Umbilical cord (tissue), 2 donors: ENCODE results near the gene ITIH5. TPM values are rescaled to one million over a fixed set of nuclear protein-coding genes. Genes with fewer than 3 reads are reported as not detected.
A peak's percentile ranks its signal among the peaks of the same experiment; 100 is the strongest.
"Not testable (repeated sequence)": the region's sequence is repeated elsewhere in the genome, so short reads cannot be mapped to it uniquely, and the experiment has no call there.

ENCODE experiments used
- DNase-seq: peaks from one replicate; pipeline ENCODE4 v3.0.0-alpha.2; 2015; ENCODE audit warnings: low spot score
- total RNA-seq: library from RNA; depleted of rRNA; stranded (reverse); fragments of >200 nt; gene quantifications from one replicate; pipeline ENCODE4 v1.2.3, GENCODE V29; 2014; ENCODE audit warnings: low replicate concordance; ENCODE audit not compliant: insufficient read depth

Gene ITIH5
- total RNA-seq, 1 donor from 2014 or later: 72.5 TPM

DNA sequence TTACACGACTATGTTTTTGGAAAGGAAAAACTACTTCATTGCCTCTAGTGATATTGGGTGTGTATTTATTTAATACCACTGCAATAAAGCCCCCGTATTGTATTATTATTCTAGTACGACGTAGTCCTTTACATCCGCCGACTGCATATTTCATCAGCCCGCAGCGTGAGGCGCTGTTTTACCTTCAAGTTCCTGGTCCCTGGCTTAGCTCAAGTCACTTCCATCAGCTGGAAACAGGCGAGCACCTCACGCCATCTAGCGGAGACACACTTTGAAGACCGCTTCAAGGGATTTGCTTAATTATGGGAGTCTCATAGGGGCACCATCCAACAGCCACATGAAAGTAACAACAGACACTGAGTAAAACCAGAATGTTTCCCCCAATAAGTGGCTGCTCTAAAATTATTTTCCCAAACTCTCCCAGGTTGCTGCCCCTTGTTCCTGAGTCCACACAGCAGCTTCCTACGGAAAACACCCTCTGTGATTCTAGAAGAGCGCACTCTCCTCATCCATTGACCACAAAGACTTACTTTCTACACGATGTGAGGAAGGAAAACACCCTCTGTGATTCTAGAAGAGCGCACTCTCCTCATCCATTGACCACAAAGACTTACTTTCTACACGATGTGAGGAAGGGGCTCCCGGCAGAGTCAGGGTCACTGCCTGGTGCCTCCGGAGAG lies 20.6 kb upstream of the ITIH5 start:
- DNase-seq: peak; percentile 94

GRCh38 chr10:7686351-7687171 lies 19.8 kb upstream of the ITIH5 start:
- no peak for DNase-seq

DNA sequence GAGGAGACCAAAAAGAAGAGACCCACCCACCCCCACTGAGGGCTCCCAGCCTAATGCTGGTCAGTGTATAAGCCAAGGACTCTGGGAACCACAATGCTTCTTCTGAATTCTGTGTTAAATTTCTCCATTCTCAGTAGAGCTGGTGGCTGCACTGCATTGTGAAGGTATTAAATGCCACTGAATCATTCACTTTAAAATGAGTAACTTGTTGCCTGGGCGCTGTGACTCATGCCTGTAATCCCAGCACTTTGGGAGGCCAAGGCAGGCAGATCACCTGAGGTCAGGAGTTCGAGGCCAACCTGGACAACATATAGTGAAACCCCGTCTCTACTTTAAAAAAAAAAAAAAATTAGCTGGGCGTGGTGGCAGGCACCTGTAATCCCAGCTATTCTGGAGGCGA lies 13.3 kb upstream of the ITIH5 start:
- not testable (repeated sequence) for DNase-seq

DNA sequence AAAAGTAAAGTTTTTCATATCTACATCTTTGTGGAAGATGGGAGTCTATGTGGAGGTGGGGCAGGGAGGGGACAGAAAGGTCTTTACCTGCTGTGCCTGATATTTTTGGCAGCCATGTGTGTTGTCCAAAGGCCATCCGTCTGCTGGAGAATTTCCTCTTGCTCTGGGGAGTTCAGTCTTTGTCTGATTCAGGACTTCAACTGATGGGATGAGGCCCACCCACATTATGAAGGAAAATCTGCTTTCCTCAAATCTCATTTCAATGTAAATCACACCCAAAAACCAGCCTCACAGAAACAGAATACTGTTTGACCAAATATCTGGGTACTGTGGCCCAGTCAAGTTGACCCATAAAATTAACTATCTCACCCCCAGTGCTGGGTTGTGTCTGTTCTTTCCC lies 12.5 kb upstream of the ITIH5 start:
- DNase-seq: no peak

- DNase-seq: no peak
These were observed 5.8 kb upstream of the ITIH5 start for GRCh38 chr10:7672341-7673134.

GRCh38 chr10:7670157-7670556 lies 3.4 kb upstream of the ITIH5 start:
- DNase-seq: no peak

DNA sequence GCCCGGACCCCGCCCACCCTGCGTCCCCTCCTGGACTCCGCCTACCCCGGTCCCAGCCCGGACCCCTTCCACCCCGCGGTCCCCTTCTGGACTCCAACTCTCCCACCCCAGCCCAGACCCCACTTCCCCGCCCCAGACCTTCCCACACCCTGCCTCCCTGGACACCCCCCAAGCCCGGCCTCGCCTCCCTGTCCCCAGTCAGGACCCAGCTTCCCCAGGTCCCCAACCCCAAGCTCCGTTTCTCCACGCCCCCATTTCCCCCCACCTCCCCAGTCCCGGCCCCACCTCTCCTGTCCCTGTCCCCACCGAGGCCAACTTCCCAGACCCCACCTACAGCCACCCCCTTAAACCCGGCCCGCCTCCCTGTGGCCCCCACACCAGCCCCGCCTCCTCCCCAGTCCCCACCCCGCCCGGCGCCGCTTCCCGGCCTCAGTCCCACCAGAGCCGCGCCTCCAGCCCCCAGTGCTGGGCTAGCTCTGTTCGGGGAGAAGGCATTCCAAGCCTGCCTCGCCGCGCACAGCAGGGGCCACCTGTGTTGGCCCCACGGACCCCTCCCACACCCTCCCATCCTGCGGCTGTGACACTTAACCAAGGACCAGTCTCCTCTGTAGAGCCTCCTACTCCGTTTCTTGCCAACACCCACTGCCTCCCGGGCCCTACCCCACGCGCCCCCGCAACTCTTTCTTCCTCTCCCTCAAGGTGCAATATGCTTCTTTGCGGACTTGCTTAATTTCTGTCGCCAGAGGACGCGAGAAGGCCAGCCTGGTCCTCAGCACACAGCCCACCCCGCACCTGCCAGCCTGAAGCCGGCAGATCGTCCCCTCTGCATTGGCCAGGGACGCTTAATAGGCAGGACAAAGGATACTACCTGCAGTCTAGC lies 736 bp upstream of the ITIH5 start:
- DNase-seq: no peak

GRCh38 chr10:7665767-7666166 lies 999 bp downstream of the ITIH5 start:
- DNase-seq: peak; percentile 50

GRCh38 chr10:7664707-7665106 lies 2.1 kb downstream of the ITIH5 start:
- no peak for DNase-seq

DNA sequence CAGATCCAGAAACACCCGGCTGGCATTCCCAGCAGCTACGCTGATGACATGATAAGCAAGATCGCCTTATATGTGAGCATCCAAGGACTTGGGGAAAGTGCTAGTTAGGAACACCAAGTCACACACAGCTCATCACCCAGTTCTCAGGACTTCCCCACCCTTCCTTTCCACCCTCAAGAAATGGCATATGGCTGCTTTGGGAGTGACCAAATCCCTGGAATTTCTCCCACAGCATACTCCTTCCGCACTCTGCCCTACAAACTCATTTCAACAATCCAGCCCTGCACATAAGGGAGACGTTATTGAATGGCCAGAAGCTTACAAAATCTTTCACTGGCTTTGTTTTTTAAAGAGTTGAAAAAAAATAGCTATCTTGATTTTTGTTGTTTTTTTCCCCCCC lies 4.2 kb downstream of the ITIH5 start:
- no peak for DNase-seq

- peak; percentile 19 for DNase-seq
These were observed 7.2 kb downstream of the ITIH5 start for GRCh38 chr10:7659560-7659959.

- DNase-seq: no peak
These were observed 9.2 kb downstream of the ITIH5 start for GRCh38 chr10:7657552-7657951.

DNA sequence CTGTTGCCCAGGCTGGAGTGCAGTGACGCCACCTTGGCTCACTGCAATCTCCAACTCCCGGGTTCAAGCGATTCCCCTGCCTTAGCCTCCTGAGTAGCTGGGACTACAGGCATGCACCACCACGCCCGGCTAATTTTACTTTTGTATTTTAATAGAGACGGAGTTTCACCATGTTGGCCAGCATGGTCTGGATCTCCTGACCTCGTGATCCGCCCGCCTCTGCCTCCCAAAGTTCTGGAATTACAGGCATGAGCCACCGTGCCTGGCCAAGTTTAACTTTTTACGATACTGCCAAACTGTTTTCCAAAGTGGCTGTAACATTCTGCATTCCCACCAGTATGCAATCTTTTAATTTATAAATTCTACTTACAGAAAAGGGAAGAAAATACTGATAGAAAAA lies 9.7 kb downstream of the ITIH5 start:
- DNase-seq: not testable (repeated sequence)

DNA sequence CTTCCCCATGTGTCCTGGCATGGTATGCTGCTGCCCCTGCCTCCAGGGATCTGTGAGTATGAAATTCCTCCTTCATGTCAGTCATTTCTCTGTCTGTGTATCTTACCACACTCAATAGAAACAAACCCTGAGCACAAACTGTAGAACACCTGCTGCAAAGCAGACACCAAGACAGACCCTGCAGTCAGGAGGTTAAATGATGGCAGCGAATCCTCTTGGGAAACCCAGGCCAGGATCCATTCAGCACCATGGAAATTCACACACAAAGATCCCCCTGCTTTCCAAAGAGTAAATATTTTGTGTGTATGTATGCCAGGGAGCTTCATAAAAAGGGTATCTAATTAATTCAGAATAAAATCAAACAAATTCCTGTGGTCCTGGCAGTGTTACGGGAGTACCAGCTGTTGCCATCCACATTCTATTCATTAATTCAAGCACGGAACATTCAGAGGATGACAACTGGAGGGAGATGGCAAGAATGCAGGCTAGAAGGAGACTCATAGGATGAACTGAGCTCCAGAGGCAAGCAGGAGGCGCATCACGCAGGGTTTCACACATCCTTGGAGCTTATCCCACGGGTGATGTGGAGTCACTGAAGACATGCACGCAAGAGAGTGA lies 14.8 kb downstream of the ITIH5 start:
- no peak for DNase-seq

DNA sequence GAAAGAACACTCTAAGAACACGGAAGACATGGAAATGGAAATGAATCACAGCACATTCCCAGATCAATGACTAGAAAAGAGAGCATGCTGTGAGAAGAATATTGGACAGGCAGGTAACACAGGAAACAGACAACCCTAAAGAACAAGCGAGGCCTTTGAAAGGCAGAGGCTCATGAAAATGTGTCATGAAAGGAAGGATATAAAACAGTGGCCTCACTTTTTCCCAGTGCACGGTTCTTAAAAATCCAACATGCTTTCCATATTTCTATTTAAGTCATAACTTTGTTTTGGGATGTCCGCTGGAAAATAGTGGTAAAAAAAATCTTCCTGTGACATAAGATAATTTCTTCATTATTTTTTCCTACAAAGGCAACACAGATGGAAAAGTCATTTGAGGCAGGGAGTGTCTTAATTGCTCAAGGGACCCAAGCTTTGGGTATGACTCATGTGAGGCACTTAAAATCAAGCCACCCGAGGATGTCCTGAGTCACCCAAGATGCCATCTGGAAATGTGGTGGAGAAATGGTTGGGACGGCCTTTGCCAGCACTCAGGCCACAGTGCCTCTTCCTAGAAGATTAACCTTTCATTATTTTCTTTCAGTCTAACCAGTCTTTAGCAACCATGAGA lies 17.0 kb downstream of the ITIH5 start:
- no peak for DNase-seq

GRCh38 chr10:7647062-7647664 lies 19.6 kb downstream of the ITIH5 start:
- DNase-seq: no peak

DNA sequence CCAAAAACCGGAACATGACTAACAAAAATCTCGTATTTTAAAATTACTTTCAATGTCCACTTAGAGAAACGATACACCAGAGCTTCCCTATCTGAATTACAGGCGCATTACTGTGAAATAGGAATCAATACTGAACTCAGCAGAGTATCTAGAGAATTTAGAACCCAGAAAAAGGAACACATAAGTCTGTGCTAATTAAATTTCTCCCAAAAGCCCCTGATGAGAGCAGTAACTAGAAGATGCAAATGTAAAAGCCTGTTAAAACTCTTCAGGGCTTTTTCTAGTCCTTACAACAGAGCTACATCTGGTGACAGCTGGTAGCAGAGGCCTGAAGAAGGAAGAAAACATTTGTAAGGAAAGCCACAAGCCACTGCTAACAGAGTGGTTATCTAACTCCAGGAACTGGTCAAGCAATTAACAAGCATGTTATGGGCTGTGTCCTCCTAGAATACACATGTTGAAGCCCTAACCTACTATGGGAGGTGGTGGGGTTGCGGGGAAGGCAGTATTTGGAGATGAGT lies 24.2 kb downstream of the ITIH5 start:
- DNase-seq: no peak

- DNase-seq: no peak
These were observed 31.2 kb downstream of the ITIH5 start for GRCh38 chr10:7635408-7636125.
